ENCODE data around the gene TMEM258.

DNA sequence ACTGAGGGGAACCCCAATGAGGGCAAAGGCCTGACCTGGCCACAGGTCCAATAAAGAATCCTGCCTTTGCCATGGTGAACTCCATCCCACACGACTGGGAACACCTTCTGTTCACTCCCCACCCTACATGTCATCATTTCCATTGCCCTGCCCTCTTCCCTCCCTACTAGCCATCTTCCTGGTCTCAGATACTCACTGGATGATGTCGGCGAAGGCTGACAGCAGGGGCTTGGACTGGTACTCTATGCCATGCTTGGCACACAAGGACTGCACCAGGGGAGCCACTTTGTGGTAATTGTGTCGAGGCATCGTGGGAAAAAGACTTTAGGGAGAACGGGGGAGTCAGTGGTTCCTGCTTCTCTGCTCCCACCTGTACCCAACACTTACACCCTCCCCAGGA, 10.2 kb upstream of the TMEM258 start:
- TF ChIP-seq POLR2AphosphoS5 (IDR thresholded peaks at IDR 0.05; ENCODE audit: low read depth) (no peak), EZH2phosphoT487 (IDR thresholded peaks at IDR 0.05; ENCODE audit: unreplicated experiment) (no peak), CREB1 (CRISPR knock-in tag; IDR thresholded peaks at IDR 0.05; ENCODE audit: low read depth) (no peak), EZH2 (IDR thresholded peaks at IDR 0.05; ENCODE audit: low read depth, unreplicated experiment) (no peak)
- TF ChIP-seq, protein P1, sequence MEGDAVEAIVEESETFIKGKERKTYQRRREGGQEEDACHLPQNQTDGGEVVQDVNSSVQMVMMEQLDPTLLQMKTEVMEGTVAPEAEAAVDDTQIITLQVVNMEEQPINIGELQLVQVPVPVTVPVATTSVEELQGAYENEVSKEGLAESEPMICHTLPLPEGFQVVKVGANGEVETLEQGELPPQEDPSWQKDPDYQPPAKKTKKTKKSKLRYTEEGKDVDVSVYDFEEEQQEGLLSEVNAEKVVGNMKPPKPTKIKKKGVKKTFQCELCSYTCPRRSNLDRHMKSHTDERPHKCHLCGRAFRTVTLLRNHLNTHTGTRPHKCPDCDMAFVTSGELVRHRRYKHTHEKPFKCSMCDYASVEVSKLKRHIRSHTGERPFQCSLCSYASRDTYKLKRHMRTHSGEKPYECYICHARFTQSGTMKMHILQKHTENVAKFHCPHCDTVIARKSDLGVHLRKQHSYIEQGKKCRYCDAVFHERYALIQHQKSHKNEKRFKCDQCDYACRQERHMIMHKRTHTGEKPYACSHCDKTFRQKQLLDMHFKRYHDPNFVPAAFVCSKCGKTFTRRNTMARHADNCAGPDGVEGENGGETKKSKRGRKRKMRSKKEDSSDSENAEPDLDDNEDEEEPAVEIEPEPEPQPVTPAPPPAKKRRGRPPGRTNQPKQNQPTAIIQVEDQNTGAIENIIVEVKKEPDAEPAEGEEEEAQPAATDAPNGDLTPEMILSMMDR (conservative IDR thresholded peaks at IDR 0.05; ENCODE audit: low read depth in 2 of 2) = no peak

Data from GM23338 (cell line).